ENCODE measurements around the gene GPHN.

GPHN gene

GRCh38 chr14:66603945-66604344 is 96.0 kb downstream of the GPHN start:
- DNase-seq, result no peak

- DNase-seq, result no peak
Observed at GRCh38 chr14:66606826-66607225, 98.9 kb downstream of the GPHN start.

- no peak for DNase-seq
Observed at GRCh38 chr14:66610154-66610563, 102.2 kb downstream of the GPHN start.

- DNase-seq, result no peak
Observed at GRCh38 chr14:66613344-66613743, 105.4 kb downstream of the GPHN start.

- no peak for DNase-seq
Observed at GRCh38 chr14:66619952-66620351, 112.0 kb downstream of the GPHN start.

- DNase-seq, result no peak
Observed at GRCh38 chr14:66623838-66624237, 115.9 kb downstream of the GPHN start.

- DNase-seq, result no peak
Observed at GRCh38 chr14:66624336-66624937, 116.5 kb downstream of the GPHN start.

- no peak for DNase-seq
Observed at GRCh38 chr14:66628636-66629035, 120.7 kb downstream of the GPHN start.

- DNase-seq, result no peak
Observed at GRCh38 chr14:66629499-66629898, 121.6 kb downstream of the GPHN start.

- DNase-seq, result no peak
Observed at GRCh38 chr14:66634876-66635275, 126.9 kb downstream of the GPHN start.

- DNase-seq, result no peak
Observed at GRCh38 chr14:66635435-66635834, 127.5 kb downstream of the GPHN start.

GRCh38 chr14:66636240-66636639 is 128.3 kb downstream of the GPHN start:
- no peak for DNase-seq

GRCh38 chr14:66638689-66639088 is 130.7 kb downstream of the GPHN start:
- DNase-seq, result no peak

- DNase-seq, result no peak
Observed at GRCh38 chr14:66641861-66642635, 134.1 kb downstream of the GPHN start.

GRCh38 chr14:66643344-66643743 is 135.4 kb downstream of the GPHN start:
- DNase-seq, result no peak

- no peak for DNase-seq
Observed at GRCh38 chr14:66645716-66646115, 137.8 kb downstream of the GPHN start.

- DNase-seq, result no peak
Observed at GRCh38 chr14:66649498-66649897, 141.6 kb downstream of the GPHN start.

GRCh38 chr14:66650491-66650911 is 142.6 kb downstream of the GPHN start:
- DNase-seq, result no peak

GRCh38 chr14:66651536-66652220 is 143.7 kb downstream of the GPHN start:
- no peak for DNase-seq

GRCh38 chr14:66652525-66653106 is 144.7 kb downstream of the GPHN start:
- DNase-seq, result no peak

- no peak for DNase-seq
Observed at GRCh38 chr14:66657780-66658179, 149.8 kb downstream of the GPHN start.

- no peak for DNase-seq
Observed at GRCh38 chr14:66662374-66662773, 154.4 kb downstream of the GPHN start.

- DNase-seq, result no peak
Observed at GRCh38 chr14:66677780-66678179, 169.8 kb downstream of the GPHN start.

- DNase-seq, result no peak
Observed at GRCh38 chr14:66680216-66680615, 172.3 kb downstream of the GPHN start.
